ENCODE results near the gene ORM2. TPM values are rescaled to one million over a fixed set of nuclear protein-coding genes. Genes with fewer than 3 reads are reported as not detected.
"Not testable (repeated sequence)": the region's sequence is repeated elsewhere in the genome, so short reads cannot be mapped to it uniquely, and the experiment has no call there.

The ORM2 gene
- total and polyA plus RNA-seq, 7 donors: 0.38 TPM; not detected in 6

- TF ChIP-seq POLR2AphosphoS5 (IDR thresholded peaks at IDR 0.05) (no peak), EP300 (IDR thresholded peaks at IDR 0.05) (no peak), POLR2A (IDR thresholded peaks at IDR 0.05) (no peak), CTCF (IDR thresholded peaks at IDR 0.05) (no peak)
- H3K27ac ChIP-seq: no peak overlapping the region
- H3K36me3 ChIP-seq: no peaks in the 10 kb centered on the region
- DNase-seq: no peak
- H3K4me3 ChIP-seq: no peak overlapping the region
- no peaks in the 10 kb centered on the region for H3K27me3 ChIP-seq
- H3K4me1 ChIP-seq: no peaks in the 10 kb centered on the region
- 85 to 88% methylated on average over 8 of the region's 8 CpGs for WGBS, 2 donors
- intact Hi-C loops (cut with DNase I): no loop called here
- H3K9me3 ChIP-seq: no peaks in the 10 kb centered on the region
Observed at GRCh38 chr9:114317665-114318357, 11.9 kb upstream of the ORM2 start.

GRCh38 chr9:114318416-114318815 is 11.3 kb upstream of the ORM2 start:
- Histone ChIP-seq H3K27me3 (no peaks in the 10 kb centered on the region), H3K27ac (no peak overlapping the region), H3K9me3 (no peaks in the 10 kb centered on the region), H3K4me3 (no peak overlapping the region), H3K36me3 (no peaks in the 10 kb centered on the region), H3K4me1 (no peaks in the 10 kb centered on the region)
- 92 to 94% methylated on average over 8 of the region's 8 CpGs for WGBS, 2 donors
- intact Hi-C loops (cut with DNase I): no loop called here
- DNase-seq: no peak
- no peak for TF ChIP-seq EP300 (IDR thresholded peaks at IDR 0.05)
- TF ChIP-seq CTCF (IDR thresholded peaks at IDR 0.05): no peak
- no peak for TF ChIP-seq POLR2A (IDR thresholded peaks at IDR 0.05)
- TF ChIP-seq POLR2AphosphoS5 (IDR thresholded peaks at IDR 0.05): no peak

GRCh38 chr9:114319147-114319546 is 10.5 kb upstream of the ORM2 start:
- 50 to 79% methylated on average over 3 of the region's 3 CpGs for WGBS, 2 donors
- Histone ChIP-seq H3K36me3 (no peaks in the 10 kb centered on the region), H3K4me3 (no peak overlapping the region), H3K27me3 (no peaks in the 10 kb centered on the region), H3K4me1 (no peaks in the 10 kb centered on the region), H3K9me3 (no peaks in the 10 kb centered on the region), H3K27ac (no peak overlapping the region)
- intact Hi-C loops (cut with DNase I): no loop called here
- peak; percentile 8 for DNase-seq
- TF ChIP-seq POLR2AphosphoS5 (IDR thresholded peaks at IDR 0.05): no peak
- TF ChIP-seq POLR2A (IDR thresholded peaks at IDR 0.05): no peak
- TF ChIP-seq CTCF (IDR thresholded peaks at IDR 0.05): no peak
- no peak for TF ChIP-seq EP300 (IDR thresholded peaks at IDR 0.05)

GRCh38 chr9:114320710-114321109 is 9.0 kb upstream of the ORM2 start:
- H3K9me3 ChIP-seq; H3K27ac ChIP-seq; intact Hi-C loops (cut with DNase I); H3K4me3 ChIP-seq; H3K36me3 ChIP-seq; H3K27me3 ChIP-seq; H3K4me1 ChIP-seq; DNase-seq: not testable (repeated sequence)
- WGBS, 2 donors: 92 to 93% methylated on average over 7 of the region's 7 CpGs

- Histone ChIP-seq H3K9me3 (no peaks in the 10 kb centered on the region), H3K4me1 (no peaks in the 10 kb centered on the region), H3K4me3 (no peak overlapping the region), H3K36me3 (no peaks in the 10 kb centered on the region), H3K27ac (no peak overlapping the region), H3K27me3 (no peaks in the 10 kb centered on the region)
- intact Hi-C loops (cut with DNase I): no loop called here
- TF ChIP-seq POLR2A (IDR thresholded peaks at IDR 0.05) (no peak), CTCF (IDR thresholded peaks at IDR 0.05) (no peak), POLR2AphosphoS5 (IDR thresholded peaks at IDR 0.05) (no peak)
- DNase-seq: no peak
- WGBS, 2 donors: 79 to 90% methylated on average over 8 of the region's 8 CpGs
Observed at GRCh38 chr9:114321759-114322158, 7.9 kb upstream of the ORM2 start.

- H3K4me3 ChIP-seq; H3K4me1 ChIP-seq; H3K36me3 ChIP-seq; H3K27me3 ChIP-seq; H3K9me3 ChIP-seq; H3K27ac ChIP-seq; DNase-seq; intact Hi-C loops (cut with DNase I): not testable (repeated sequence)
- 78 to 80% methylated on average over 12 of the region's 12 CpGs for WGBS, 2 donors
Observed at GRCh38 chr9:114322160-114322818, 7.4 kb upstream of the ORM2 start.

GRCh38 chr9:114322831-114323531 is 6.7 kb upstream of the ORM2 start, which contains the start of gene ORM1:
TSS of gene ORM1 (plus strand) at chr9:114323098. CDS start at chr9:114323134, 36 bp downstream.
- H3K9me3 ChIP-seq; intact Hi-C loops (cut with DNase I); H3K27me3 ChIP-seq; H3K4me1 ChIP-seq; H3K4me3 ChIP-seq; H3K36me3 ChIP-seq; DNase-seq; H3K27ac ChIP-seq: not testable (repeated sequence)
- WGBS, 2 donors: 78 to 79% methylated on average over 4 of the region's 15 CpGs

GRCh38 chr9:114323849-114324248 is 5.8 kb upstream of the ORM2 start:
- H3K27ac ChIP-seq; H3K9me3 ChIP-seq; H3K36me3 ChIP-seq; intact Hi-C loops (cut with DNase I); H3K27me3 ChIP-seq; H3K4me3 ChIP-seq; DNase-seq; H3K4me1 ChIP-seq: not testable (repeated sequence)
- WGBS, 2 donors: 80 to 83% methylated on average over 6 of the region's 6 CpGs

Data from sigmoid colon (tissue), 7 donors.